ENCODE data around the gene TLE4.

- TF ChIP-seq POLR2AphosphoS5 (IDR thresholded peaks at IDR 0.05; ENCODE audit: low read depth, low read length): no peak
- no peak for TF ChIP-seq POLR2A (IDR thresholded peaks at IDR 0.05; ENCODE audit: low read depth, low read length)
Observed at GRCh38 chr9:79663878-79664277, 92.1 kb downstream of the TLE4 start.
